Measurements from ENCODE around the gene CYCS.

GRCh38 chr7:25143763-25144162 lies 18.7 kb upstream of the CYCS start:
- TF ChIP-seq POLR2A (IDR thresholded peaks at IDR 0.05) (no peak), CTCF (IDR thresholded peaks at IDR 0.05 in 4 of 5, conservative IDR thresholded peaks at IDR 0.05 in 1 of 5) (no peak)

Data from gastrocnemius medialis (tissue), 4 donors.